HG03469 (cell line): ENCODE data around the gene PRDM12.

Source experiments
- ATAC-seq: cut with Tn5 transposase; IDR thresholded peaks from one replicate; pipeline ENCODE4 v1.9.1; 2021; ENCODE audit warnings: mild to moderate bottlenecking, moderate library complexity, moderate number of reproducible peaks; ENCODE audit not compliant: unreplicated experiment

Gene PRDM12

DNA sequence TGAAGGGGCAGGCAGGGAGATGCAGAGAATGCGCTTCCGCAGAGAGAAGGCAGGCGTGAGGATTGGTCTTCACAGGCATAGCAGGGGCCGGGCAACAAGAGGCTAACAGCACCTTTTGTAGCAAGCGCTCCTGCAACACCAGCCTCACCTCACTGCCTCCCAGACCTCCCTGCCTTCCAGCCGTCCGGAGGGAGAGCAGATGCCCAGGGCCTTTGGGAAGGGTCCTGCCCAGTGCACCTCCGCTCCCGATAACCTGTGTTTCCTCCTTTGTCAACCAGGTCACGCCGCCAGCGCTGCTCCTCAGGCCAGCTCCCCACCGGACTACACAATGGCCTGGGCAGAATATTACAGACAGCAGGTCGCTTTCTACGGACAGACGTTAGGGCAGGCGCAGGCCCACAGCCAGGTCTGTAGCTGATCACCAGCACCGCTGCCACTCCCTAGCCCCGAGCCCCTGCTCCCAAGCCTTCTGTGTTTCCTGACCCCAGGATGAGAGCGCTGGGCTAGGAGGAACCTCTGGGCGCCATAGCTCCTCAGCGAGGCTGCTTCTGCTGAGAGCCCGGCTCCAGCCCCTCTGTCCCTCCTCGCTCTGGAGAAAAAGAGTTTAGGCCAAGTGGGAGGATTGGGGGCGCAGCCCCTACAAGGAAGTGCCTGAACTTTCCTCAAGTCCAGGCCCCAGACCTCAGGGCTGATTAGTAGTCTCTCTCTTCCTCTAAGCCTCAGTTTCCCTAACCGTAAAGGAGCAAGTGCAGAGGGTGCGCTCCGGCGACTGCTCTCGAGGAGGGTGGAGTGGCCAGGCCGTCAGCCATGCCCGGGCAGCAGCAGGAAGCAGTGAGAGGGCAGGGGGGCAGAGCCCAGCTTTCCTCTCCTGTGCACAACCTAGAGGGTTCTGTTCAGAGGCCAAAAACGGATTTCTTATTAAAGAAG is 28.4 kb upstream of the PRDM12 start:
- no peak for ATAC-seq

DNA sequence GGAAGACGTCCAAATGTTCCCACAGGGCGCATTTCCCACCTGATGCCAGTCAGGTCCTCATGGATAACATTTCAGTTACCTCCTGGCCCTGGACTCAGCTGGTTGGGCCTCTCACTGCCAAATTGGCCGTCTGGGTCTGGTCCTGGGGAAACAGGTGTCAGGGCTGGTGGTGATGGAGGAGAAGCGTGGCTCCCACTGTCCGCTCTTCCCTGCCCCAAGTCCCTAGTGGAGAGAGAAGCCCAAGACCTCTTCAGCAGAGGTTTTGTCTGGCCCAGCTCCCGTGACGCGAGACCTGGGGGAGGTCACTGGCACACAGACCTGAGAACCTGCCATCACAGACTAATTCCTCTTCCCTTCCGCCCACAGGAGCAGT is 27.8 kb upstream of the PRDM12 start:
- no peak for ATAC-seq

DNA sequence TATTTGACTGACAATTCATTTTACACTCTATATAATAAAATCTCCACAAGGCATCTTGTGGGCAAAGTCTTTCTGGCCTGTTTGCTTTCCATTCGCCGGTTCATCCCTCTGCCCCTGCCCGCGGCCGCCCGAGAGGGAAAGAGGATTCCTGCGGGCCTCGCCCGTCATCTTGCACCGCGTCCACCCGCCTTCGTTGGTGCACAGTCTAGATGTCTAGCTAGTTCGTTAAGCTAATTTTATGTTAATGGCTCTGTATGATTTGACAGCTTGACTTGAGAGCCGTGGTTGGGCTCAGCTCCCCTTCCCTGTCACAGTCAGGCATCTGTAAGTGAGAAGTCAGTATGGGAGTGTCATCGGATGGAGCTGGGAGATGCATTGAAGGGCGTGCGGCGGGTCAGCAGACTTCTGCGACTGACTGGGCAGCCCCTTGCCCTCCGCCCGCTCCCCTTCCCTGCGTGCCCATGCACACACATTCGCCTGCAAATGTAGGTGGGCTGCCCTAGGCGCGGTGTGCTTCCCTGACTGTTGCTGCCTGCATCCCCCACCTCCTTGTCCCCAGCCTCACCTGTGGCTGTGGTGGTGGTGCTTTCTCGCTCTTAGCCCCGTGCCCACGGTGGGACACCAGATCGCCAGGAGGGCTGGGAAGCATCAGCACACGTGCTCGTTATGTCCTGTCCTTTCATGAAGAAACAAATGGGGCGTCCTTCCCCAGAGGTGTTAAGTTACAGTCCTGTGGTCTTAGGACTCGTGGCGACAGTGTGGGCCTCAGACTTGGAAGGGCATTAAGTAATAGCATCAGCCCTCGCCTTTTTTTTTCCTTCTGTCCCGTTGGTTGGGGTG is 25.9 kb upstream of the PRDM12 start:
- ATAC-seq = no peak

DNA sequence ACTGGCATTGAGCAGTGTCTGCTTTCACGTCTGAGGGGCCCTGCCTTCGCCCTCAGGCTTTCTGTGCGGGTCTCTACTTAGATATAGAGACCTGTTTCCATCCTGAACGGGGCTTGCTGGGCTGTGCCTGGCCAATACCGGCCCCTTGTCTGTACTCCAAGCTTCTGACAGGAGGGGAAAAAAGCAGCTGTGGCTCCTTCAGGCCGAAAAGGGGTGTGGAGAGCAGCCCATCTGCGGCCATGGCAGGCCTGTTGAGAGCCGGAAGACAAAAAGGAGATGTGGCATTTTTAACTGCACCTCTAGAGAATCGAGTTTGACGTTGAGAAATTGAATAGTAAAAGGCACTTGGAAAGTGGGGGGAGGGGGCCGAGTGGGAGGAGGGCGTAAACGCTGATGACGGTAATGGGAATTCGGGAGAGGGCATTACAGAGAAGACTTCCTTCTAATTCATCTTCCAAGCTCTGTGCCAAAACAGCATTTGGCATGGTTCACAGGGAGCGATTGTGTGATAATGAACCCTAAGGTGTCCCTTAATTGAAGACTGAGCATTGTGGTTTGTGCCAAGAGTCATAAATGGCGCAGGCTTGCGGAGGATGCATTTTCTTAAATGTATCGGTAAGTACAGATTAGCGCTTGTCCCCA is 25.1 kb upstream of the PRDM12 start:
- ATAC-seq = no peak

DNA sequence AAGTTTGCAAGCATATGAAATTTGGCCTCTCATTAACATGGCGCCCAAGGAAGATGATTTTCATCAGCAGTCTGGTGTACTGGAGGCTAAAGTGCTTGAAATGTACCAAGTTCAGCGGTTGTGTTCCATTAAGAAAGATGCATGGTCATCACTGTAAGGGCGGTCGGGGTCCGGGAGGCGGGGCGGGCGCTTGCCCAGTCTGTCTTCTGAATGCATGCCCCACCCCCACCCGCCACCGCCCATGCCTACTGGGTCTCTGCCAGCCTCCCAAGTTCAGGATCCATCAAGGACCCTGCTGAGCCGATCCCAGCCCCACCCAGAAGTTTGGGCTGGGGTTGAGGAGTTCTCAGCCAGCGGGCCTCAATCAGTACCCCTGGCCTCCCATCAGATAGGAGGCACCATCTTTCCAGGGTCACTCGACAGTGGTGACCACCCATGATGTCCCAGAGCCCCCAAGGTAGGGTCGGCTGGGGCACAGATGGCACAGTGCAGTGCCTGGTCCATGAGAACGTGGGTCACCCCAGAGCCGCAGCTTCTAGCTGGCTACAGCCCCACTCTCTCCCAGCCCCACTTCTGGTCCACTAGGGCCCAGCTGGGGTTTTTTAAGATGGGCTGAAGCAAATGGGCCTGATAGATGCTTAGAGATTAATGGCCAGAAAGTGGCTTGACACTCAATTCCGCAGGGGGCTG is 24.4 kb upstream of the PRDM12 start:
- no peak for ATAC-seq

DNA sequence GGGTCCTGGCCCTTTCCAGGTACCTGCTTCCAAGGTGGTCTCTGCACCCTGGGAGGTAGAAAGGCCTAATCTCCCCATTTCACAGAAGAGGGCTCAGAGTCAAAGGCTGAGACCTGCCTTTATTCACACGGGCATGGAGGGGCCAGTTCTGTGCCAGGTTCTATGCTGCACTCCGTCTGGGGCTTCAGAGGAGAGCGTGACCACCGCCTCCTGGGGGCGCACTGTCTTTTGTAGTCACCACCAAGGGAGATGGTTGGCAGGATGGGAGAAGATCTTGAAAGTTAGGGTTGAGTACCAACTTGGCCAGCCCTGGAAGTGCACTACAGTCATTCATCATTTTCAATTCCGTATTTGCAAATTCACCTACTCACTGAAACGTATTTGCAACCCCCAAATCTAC is 23.7 kb upstream of the PRDM12 start:
- no peak for ATAC-seq

DNA sequence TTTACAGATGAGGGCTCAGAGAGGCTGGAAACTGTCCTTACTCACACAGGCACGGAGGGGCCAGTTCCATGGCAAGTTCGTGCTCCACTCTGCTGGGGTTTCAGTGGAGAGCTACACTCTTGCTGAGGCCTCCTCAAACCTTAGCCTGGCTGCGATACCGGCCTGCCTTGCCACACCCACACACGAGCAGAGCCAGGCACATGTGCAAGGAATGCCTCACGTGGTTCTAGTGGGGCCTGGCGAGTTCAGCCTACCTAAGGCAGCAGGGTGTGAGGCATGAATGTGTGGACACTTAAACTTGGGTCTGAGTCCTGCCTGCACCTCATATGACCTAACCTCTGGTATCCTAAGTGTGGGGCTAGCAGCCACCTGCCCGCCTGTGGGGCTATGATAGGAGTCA is 21.5 kb upstream of the PRDM12 start:
- ATAC-seq = no peak

DNA sequence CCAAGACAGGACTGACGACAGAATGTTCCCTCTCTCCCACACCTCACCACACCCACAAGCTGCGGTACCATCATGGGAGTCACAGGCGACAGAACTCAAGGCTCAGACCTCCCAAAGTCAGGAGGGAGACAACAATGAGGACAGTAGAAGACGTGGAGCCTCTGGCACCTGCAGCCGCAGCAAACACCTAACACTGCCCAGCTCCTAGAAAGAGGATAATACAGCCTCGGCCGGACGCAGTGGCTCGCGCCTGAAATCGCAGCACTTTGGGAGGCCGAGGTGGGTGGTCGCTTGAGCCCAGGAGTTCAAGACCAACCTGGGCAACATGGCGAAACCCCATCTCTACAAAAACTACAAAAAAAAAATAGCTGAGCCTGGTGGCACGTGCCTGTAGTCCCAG is 13.2 kb upstream of the PRDM12 start:
- ATAC-seq = no peak

DNA sequence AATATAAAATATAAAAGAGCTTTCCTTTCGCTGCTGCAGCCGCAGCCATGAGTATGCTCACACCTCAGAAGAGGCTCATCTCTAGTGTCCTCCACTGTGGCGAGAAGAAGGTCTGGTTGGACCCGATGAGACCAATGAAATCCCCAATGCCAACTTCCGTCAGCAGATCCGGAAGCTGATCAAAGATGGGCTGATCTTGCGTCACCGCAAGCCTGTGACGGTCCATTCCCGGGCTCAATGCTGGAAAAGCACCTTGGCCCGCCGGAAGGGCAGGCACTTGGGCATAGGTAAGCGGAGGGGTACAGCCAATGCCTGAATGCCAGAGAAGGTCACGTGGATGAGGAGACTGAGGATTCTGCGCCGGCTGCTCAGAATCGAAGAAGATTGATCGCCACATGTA is 12.6 kb upstream of the PRDM12 start:
- no peak for ATAC-seq

DNA sequence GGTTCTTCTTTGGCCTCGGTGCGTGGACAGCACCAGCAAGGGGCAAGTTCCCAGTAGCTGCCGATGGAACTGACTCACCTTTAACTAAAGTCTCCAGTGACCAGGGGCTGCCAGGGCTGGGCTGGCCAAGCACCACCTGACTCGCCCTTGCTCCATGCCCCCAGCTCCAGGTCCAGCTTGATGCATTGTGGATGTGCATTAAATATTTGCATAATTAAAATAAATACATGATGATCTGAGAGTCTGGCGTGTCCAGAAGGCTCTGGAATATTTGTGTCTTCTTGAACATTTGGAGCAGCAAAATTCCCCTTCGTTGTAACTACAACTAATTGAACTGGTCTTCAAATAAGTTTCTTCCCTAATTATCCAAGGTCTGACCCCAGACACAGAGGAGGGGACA is 9.5 kb upstream of the PRDM12 start:
- ATAC-seq = no peak

DNA sequence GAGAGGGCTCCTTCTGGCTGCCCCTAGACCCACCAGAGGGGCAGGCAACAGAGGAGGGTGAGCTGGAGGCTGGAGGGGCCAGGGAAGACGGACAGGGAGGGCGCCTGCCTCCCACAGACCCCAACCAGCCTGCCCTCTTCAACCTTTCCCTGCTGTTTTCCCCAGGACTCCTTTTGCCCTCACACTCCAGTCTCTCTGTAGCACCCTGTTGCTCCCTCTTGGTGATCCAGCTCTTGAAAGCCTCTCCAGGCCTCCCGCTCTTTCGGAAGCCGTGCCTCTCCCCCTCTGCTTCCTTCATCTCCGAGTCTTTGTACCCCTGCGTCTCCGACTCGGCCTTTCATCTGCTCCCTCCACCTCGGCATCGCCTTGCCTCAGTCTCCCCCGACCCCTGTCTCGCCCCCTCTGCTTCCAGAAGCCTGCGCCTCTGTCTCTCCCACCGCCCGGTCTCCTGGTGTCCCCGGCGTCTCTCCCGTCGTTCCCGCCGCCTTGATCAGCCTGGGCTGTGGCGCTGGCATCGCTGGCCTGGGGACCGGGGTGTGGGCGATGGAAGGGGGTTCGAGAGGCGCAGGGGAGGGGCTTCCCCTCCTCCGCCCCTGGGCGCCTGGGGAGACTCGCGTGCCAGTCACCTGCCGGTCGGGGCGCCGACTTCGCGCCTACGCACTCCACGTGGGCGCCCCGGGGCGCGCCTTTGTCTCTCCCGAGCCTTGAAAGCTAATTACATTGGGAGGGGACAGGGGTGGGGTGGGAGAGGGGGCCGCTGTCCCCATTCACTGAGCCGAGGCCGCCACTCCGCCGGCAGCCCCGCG is 5.3 kb upstream of the PRDM12 start:
- ATAC-seq = no peak

DNA sequence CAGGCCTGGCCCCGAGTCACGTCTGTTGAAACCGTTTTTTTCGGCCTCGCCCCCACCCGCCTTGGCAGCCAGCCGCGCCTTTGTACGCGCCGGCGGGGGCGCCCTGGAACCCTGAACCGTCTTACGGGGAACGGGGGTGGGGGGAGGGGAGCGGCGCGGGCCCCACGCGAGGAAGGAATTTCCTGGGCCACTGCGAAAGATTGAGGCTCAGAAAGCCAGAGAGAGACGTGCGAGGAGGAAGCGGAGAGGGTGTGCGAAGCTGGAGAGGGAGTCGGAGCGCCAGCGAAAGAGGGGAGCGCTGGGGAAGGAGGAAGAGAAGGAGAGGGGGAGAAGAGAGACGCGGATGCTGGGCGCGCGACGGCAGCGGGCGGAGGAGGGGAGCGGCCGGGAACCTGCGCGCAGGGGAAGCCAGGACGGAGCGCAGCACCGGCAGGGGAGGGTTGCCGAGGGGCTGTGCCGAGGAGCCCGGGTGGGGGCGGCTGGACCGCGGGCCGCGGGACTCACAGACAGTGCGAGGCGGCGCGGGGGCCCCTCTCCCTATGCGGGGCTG is 4.6 kb upstream of the PRDM12 start:
- ATAC-seq = no peak

DNA sequence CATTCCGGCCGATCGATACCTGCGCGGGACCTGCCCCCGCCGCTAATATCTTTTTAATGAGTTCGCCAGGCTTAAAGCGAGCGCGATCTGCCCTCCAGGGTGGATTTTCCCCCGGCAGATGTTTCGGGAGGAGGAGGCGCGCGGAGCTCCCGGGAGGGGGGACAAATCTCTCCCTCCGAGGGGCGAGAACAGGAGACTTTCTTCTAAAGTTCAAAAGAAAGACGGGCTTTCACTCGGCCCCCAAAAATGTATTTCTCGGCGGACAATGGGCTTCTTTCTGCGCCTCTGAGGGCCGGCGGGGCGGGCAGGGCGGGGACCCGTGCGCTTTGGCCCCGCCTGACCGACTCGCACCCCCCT is 4.1 kb upstream of the PRDM12 start:
- ATAC-seq = no peak

DNA sequence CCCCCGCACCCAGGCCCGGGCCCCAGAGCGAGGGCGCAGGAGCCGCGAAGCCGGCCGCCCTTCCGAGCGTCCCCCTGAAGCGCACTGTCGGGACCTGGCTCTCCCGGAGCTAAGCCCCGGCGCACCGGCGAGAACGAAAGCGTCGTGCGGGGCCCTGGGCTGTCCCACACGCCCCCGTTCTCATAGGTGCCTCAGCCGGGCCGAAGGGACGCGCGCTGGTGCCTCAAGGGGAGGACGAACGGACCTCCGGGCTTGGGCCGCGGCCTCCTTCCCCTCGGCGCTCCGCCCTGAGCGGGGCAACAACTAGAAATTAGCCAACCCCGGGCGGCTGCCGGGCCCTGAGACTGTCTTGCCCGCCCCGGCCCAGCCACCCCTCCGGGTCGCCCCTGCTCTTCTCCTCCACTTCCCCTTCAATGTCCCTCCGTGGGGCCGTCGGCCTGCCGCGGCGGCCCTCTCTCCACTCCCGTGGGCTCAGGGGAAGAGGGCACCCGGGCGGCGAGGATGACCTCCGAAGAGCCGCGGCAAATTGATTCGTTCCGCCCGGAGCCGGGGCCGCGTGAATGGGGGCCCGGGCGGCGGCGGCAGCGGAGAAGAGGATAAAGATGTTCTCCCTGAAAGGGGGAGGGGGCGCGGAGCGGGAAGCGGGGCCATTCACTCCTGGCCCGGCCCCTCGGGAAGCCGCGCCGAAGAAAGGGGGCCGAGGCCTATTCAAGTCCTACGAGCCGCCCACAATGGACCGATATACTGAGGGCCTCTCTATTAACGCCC is 3.5 kb upstream of the PRDM12 start:
- no peak for ATAC-seq

DNA sequence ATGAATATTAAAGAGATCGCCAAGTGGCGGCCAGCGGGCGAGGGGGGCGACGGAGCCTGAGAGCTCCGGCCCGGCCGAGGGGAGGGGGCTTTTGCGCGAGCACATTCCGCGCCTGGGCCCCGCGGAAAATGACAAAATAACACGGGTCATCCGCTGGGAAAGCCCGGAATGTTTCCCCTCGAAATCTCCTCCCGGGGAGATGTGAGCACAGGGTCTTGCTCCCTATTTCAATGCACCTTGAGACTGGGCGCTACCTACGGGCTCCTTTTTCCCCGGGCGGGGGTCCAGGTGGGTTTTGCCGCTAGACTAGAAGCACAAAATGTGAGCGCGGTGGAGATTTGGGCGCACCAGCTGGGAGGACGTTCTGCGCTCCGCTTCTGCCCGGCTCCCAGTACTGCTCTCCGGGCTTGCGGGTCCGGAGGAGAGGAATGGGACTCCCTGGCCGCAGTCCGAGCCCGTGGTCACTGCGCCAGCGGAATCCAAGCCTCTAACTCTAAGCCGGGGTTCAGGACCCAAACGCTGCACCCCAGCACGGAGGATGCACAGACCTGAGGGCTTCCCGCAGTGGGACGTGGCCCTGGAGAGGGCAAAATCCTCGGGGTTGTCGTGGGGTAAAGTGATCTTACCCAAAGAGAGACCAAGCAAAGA is 2.8 kb upstream of the PRDM12 start:
- no peak for ATAC-seq

DNA sequence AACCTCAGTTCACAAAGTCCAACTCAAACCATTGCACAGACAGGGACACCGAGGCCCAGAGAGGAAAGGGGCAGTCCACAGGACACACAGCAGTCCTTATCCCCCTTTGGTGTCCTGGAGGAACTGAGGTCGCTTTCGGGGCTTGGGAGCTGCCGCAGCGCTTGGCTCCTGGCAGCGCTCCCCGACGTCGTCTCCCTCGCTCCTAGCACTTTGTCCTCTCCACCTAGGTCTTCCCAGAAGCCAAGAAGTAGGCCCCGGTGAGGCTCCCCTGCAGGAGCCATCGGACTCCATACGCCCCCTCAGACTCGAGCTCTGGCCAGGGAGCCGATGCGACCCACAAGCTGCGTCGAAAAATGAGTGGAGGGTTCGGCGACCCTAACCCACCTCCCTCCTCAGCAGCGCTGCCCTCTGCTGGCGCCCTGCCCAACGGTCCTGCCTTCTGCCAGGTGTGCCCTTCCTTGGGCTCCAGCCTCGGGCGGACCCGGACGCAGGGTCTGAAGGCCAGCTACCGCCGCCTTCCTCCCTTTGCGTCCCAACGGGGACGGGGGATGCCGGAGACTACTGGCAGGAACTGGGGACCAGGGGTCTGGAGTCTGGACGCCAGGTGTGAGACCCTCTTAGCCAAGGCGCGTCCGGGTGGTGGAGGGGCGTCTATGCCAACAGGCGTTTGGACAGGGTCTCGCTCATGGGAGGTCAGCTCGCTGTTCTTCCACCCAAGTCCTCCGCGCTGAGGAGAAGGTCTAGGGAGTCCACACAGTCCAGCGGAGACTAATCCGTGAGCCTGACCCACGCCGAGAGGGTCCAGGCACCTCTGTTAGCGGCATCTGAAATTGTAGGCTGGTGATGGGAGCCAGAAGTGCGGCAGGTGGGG is 2.1 kb upstream of the PRDM12 start:
- no peak for ATAC-seq

DNA sequence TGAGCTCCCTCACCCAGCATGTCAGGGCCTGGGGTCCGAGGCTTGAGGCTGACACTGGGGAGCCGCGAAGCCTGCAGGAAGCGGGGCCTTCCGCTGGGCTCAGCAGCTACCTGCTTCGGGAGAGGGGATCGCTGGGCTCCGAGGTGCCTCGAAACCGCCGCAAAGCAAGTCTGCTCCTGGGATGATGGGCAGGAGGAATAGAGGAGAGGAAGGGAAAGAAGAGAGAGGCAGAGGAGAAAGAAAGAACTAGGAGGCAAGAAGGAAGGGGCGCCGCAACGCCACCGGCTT is 1.5 kb upstream of the PRDM12 start:
- ATAC-seq = no peak
